GM21360 (cell line): ENCODE data around the gene THAP5.

Experiments
- ATAC-seq: cut with Tn5 transposase; IDR thresholded peaks from one replicate; pipeline ENCODE4 v1.9.1; 2021; ENCODE audit warnings: mild to moderate bottlenecking, moderate library complexity; ENCODE audit not compliant: unreplicated experiment

THAP5 gene

GRCh38 chr7:108569381-108570145 is at the start of gene THAP5, which contains the start of gene DNAJB9:
TSS of gene THAP5 (minus strand) at chr7:108569706. CDS start at chr7:108569569, 137 bp downstream.
TSS of gene DNAJB9 (plus strand) at chr7:108569874. CDS start at chr7:108571727, 1,853 bp downstream.
- peak; percentile 95 for ATAC-seq

DNA sequence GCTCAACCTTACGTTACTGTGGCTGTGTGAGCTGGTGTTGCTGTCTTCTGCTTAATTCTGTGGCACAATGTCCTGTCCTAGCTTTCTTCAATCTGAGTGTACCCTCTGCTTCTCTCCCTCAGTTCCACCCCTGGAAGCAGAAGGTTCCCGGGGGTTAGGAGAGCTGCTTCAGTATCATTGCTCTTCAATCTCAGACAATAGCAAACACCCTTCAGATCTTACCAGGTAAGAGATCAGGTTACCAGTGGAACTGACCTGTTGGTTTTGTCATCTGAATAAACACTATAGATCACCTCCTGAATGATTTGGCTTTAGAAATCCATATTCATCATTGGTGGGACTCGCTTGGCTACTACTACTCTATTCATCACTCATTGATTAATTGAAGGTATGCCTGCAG is 48.5 kb upstream of the THAP5 start:
- ATAC-seq: no peak

DNA sequence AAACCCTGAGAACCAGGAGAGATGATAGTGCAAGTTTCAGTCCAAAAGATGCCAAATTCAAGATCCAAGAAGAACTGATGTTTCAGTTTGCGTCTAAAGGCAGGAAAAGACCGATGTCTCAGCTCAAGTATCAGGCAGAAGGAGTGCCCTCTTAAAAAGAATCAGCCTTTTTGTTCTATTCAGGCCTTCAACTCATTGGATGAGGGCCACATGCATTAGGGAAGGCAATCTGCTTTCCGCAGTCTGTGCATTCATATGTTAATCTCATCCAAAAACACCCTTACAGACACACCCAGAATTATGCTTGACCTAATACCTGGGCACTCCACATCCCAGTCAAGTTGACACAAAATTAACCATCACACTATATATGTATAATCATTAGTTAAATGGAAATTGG is 45.4 kb upstream of the THAP5 start:
- ATAC-seq: no peak

DNA sequence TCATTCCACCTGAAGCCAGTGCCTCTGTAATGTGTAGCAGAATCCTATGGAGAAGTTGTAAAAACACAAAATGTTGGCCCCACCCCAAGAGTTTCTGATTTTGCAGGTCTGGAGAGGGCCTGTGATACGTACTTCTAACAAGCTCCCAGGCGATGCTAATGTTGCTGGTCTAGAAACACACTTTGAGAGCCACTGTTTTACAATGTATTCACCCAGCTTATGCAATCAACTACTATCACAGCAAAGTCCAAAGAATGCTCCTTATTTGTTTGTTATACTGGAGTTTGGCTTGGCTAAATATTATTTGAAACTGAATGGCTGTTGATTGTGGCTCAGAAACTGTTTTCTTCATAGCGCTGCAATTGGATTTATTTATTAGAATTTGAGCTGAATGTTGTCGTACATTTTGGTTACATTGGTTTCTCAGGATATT is 44.5 kb upstream of the THAP5 start:
- no peak for ATAC-seq

DNA sequence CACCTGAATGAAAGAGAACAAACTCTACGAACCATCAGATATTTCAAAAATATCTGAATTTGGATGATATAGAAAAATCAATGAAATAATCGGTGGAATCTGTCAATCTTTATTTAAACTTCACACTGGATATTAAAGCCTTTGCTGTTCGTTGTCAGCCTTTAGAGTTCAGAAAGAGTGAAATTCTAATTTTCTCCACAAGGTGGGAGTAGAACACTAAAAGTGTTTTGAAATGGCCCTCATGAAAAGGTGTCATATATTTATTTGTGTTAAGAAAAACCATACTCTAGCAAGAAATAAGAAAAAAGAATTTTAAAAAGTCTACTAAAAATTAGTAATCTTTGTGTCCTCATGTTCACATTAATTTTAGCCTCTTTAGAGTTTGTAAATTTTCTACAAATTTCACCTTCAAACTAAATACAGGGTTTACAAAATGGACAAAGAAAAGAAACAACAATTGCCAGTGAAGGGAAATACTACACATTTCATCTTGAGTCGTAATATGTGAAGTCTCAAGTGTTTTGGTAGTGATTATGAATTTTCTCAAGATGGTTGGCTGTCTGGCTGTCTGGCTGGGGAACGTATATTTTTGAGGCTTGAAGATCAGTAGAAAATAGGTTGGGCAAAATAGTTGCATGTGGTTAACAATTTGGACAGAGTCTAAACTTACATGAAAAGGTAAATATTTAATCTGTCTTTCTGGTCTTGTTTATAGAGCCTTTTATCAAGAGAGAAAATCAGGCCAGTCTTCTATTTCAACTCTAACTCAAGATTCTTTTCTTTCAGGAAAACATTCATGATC is 43.8 kb upstream of the THAP5 start:
- ATAC-seq: peak; percentile 78

DNA sequence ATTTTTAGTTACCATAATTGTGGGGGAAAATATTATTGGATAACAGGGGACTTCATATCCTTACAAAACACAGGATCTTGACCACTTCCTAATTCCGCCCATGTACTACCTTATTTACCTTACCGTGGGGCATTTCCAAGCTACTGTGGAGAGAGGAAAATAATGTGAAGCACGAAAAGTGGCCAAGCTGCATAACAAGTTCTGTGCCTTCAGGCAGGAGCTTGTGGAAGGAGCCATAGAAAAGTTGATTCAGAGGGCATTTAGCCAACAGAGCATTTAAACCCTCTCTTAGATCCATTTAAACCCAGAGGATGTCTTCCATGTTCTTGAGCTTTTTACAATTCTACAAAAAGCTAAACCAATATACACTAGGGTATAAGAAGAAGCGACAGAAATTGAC is 41.8 kb upstream of the THAP5 start:
- no peak for ATAC-seq

- no peak for ATAC-seq
These were observed 40.1 kb upstream of the THAP5 start for GRCh38 chr7:108609643-108610042.

DNA sequence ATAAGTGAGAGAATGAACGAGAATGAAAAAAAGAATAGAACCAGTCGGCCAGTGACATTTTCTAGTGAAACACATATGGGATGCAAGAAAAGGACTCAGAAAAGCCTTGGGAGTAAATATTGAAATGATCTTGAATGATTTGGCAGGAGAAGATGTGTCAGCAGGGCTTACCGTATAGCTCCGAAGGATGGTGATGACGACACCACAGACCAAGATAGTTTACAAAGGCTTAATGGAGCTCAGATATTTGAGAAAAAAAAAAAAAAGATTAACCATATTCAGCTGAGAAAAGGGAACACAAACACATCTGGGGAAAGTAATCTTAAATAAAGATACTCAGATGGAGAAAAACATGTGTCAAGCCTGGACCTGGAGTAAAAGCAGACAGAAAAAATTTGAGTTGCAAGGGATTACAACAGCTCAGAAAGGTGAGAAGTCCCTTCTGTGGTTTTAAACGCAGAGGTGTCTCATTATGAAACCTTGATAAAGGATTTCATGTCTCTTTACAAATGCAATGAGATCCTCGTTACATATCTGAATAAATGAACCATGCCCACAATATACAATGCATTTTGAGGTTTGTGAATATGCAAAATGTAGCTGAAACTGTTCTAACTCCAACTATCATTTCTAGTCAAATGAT is 36.2 kb upstream of the THAP5 start:
- ATAC-seq: no peak

DNA sequence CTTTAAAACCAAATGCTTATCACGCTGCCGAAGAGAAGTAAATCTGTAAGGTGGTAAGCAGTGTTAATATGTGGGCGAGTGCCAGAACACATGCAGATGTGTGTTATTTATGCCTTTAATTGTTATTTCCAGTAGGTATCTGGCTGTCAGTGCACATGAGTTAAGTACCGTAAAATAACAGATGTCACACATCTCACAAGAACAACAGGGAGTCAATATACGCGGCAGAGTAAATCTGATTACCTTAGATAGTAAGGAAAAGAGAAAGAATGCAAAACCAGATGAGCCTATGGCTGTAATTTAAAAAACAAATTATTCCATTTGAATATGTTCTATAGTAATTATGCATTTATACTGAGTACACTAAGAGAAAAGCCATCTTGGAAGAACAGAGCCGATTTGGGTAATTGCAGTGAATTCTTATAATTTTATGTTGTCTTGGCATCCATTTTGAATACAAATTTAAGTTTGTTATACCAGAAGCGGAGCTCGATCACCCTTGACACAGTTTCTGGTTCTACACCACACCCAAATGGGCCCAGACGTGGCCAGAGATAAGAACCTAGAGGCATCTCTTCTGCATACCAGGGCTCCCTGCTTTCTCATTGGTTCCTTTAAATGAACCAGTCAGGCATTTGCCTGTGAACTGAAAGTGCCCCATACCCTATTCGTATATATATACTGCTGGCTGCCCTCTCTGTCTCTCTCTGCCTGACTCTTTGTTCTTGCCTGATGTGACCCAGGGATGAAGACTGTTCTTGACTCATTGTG is 35.0 kb upstream of the THAP5 start:
- no peak for ATAC-seq

GRCh38 chr7:108603656-108604306 is 34.3 kb upstream of the THAP5 start:
- no peak for ATAC-seq

GRCh38 chr7:108600399-108600798 is 30.9 kb upstream of the THAP5 start:
- ATAC-seq: no peak

- ATAC-seq: no peak
These were observed 29.5 kb upstream of the THAP5 start for GRCh38 chr7:108598914-108599580.

GRCh38 chr7:108598153-108598552 is 28.6 kb upstream of the THAP5 start:
- ATAC-seq: no peak

DNA sequence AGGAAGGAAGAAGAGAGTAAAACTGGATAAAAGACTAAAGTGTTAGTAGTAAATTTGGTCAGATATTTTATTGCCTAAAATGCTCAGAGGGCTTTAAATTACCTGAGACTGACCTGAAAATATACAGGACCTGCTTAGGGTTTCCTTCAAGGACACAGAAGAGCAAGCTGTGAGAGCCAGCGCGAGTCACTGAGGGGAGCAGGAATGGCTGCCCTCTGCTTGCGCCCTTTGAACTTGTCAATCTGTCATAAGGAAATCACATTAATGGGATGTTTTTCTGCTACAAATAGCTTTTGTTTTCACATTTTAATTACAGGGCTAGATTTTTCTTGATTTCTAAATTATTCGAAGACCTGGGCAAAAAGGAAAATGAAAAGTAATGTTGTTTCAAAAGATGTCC is 27.1 kb upstream of the THAP5 start:
- ATAC-seq: no peak

DNA sequence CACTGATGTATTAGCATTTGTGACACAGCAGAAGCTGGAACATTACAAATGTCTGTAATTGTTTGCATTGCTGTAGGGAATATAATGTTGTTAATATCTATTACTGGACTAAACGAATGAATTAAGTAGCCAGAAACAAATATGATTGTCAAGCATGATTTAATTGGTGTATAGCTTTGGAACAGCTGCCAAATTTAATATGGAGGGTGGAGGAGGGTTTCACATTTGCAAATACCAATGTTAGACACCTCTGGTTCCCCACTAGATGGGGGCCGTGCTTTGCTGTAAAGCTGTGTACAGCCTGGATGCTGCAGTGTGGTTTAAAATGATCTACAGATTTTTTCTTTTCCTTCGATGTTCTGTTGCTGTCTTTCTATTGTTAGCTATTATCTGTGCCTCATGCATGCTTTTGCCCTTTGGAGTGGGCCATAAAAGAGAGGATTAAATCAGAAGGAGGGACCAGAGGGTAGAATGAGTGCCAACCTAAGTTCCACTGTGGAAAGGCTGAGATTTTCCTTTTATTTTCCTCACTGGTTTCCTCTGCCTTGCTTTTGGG is 23.2 kb upstream of the THAP5 start:
- ATAC-seq: peak; percentile 51

GRCh38 chr7:108590606-108591005 is 21.1 kb upstream of the THAP5 start:
- no peak for ATAC-seq

GRCh38 chr7:108589874-108590273 is 20.4 kb upstream of the THAP5 start:
- no peak for ATAC-seq

GRCh38 chr7:108589199-108589598 is 19.7 kb upstream of the THAP5 start:
- ATAC-seq: no peak

GRCh38 chr7:108586274-108586710 is 16.8 kb upstream of the THAP5 start:
- ATAC-seq: no peak
